GM19452 (cell line): ENCODE measurements around the gene ANKRD60.

ENCODE experiments used
- ATAC-seq: cut with Tn5 transposase; IDR thresholded peaks from one replicate; pipeline ENCODE4 v1.9.1; 2021; ENCODE audit not compliant: unreplicated experiment

The ANKRD60 gene

GRCh38 chr20:58167759-58168158, 60.7 kb downstream of the ANKRD60 start:
- no peak for ATAC-seq
